Common myeloid progenitor, CD34-positive (primary cell): ENCODE measurements around the gene MGST3.

ENCODE experiments used
- CTCF ChIA-PET: fragments of 350-600 bp; sonication (Branson Sonifier 250); formaldehyde crosslinking; loops from one replicate; lab custom pipeline; 2021; ENCODE audit warnings: antibody characterized with exemption; lab: Charles Lee
- POLR2A ChIA-PET: fragments of 350-600 bp; sonication (Branson Sonifier 250); formaldehyde crosslinking; loops from one replicate; lab custom pipeline; 2021; ENCODE audit warnings: antibody characterized with exemption; lab: Charles Lee
- DNase-seq, 3 donors: peaks; one replicate each; pipeline versions ENCODE4 v3.0.0 to v3.0.0-alpha.2; 2013
- H3K27ac ChIP-seq, 2 experiments: 1 replicate in 1 of 2; 2 replicates in 1 of 2; pipeline ENCODE4 v1.7.0; 2013; ENCODE audit warnings: inconsistent platforms in 2 of 2, low read length in 2 of 2, mild to moderate bottlenecking in 2 of 2, low read depth in 1 of 2, moderate library complexity in 1 of 2; ENCODE audit not compliant: severe bottlenecking in 2 of 2, insufficient read depth in 1 of 2, poor library complexity in 1 of 2
- H3K27me3 ChIP-seq, 5 experiments: replicated peaks in 2 of 5; 1 replicate in 3 of 5; 2 replicates in 2 of 5; pipeline versions ENCODE4 v1.6.1 to v1.7.0; 2013; ENCODE audit warnings: low read length in 4 of 5, mild to moderate bottlenecking in 2 of 5, moderate library complexity in 2 of 5, inconsistent platforms in 1 of 5; ENCODE audit not compliant: insufficient read depth in 5 of 5, control insufficient read depth in 4 of 5
- H3K36me3 ChIP-seq, 4 experiments: 1 replicate in 2 of 4; 2 replicates in 2 of 4; pipeline versions ENCODE4 v1.6.1 to v1.7.0; 2013; ENCODE audit warnings: low read length in 3 of 4, control low read depth in 1 of 4, mild to moderate bottlenecking in 1 of 4; ENCODE audit not compliant: control insufficient read depth in 4 of 4, insufficient read depth in 4 of 4
- H3K4me1 ChIP-seq, 4 experiments: 1 replicate in 3 of 4; 2 replicates in 1 of 4; pipeline versions ENCODE4 v1.6.1 to v1.7.1; 2013; ENCODE audit warnings: low read length in 3 of 4, mild to moderate bottlenecking in 3 of 4, control low read depth in 1 of 4, inconsistent platforms in 1 of 4, moderate library complexity in 1 of 4; ENCODE audit not compliant: control insufficient read depth in 4 of 4, insufficient read depth in 4 of 4; ENCODE audit errors: control extremely low read depth in 1 of 4
- H3K4me3 ChIP-seq, 7 experiments: 1 replicate in 4 of 7; 2 replicates in 3 of 7; pipeline versions ENCODE4 v1.5.1 to v1.7.0; 2013; ENCODE audit warnings: mild to moderate bottlenecking in 7 of 7, low read length in 6 of 7, moderate library complexity in 6 of 7, inconsistent platforms in 2 of 7, low read depth in 2 of 7, control low read depth in 1 of 7; ENCODE audit not compliant: insufficient read depth in 4 of 7, control insufficient read depth in 1 of 7; ENCODE audit errors: extremely low read depth in 1 of 7
- H3K9me3 ChIP-seq, 5 experiments: 1 replicate in 4 of 5; 2 replicates in 1 of 5; pipeline versions ENCODE4 v1.6.1 to v1.7.1; 2013; ENCODE audit warnings: low read length in 4 of 5, mild to moderate bottlenecking in 2 of 5, inconsistent platforms in 1 of 5, low read depth in 1 of 5, moderate library complexity in 1 of 5; ENCODE audit not compliant: control insufficient read depth in 4 of 5, insufficient read depth in 2 of 5; ENCODE audit errors: control extremely low read depth in 1 of 5
- WGBS: methylation state at CpG from one replicate; pipeline ENCODE4 v1.1.5; 2013; ENCODE audit not compliant: insufficient coverage; 5-methylcytosine and 5-hydroxymethylcytosine counted together

MGST3 gene

GRCh38 chr1:165688046-165688445, 57.0 kb downstream of the MGST3 start:
- ChIA-PET POLR2A (no interaction called here), CTCF (interaction anchor here (0.7 kb wide), 1 partner anchor 56 kb away, joined by 3 read pairs; no protein-coding TSS in a partner anchor)
- H3K27ac ChIP-seq, result no peak overlapping the region
- H3K36me3 ChIP-seq, result peaks cover 4 to 31% (median 19%) of the 10 kb centered on the region in 4 experiments
- peaks cover 0 to 3% (median 0%) of the 10 kb centered on the region in 5 experiments for H3K9me3 ChIP-seq
- DNase-seq, result no peak
- 96% methylated on average over 4 of the region's 5 CpGs for WGBS
- H3K27me3 ChIP-seq, result no peaks in the 10 kb centered on the region
- no peak overlapping the region for H3K4me3 ChIP-seq
- peaks cover 0 to 6% (median 3%) of the 10 kb centered on the region in 4 experiments for H3K4me1 ChIP-seq

GRCh38 chr1:165695031-165695430, 64.0 kb downstream of the MGST3 start:
- ChIA-PET POLR2A (interaction anchor here (0.7 kb wide), 1 partner anchor 18 kb away, joined by 5 read pairs; no protein-coding TSS in a partner anchor), CTCF (interaction anchor here (0.9 kb wide), 1 partner anchor 30 kb away, joined by 3 read pairs; no protein-coding TSS in a partner anchor)
- DNase-seq, result no peak
- H3K27ac ChIP-seq, result no peak overlapping the region
- H3K36me3 ChIP-seq, result peaks cover 2 to 14% (median 4%) of the 10 kb centered on the region in 4 experiments
- H3K27me3 ChIP-seq, result no peaks in the 10 kb centered on the region
- no peaks in the 10 kb centered on the region for H3K9me3 ChIP-seq
- H3K4me3 ChIP-seq, result no peak overlapping the region
- peaks cover 10 to 30% (median 22%) of the 10 kb centered on the region in 4 experiments for H3K4me1 ChIP-seq
- 92% methylated on average over 2 of the region's 7 CpGs for WGBS

GRCh38 chr1:165696625-165697100, 65.6 kb downstream of the MGST3 start:
- ChIA-PET POLR2A (no interaction called here), CTCF (interaction anchor here (0.6 to 2.2 kb wide), 5 partner anchors 11 to 227 kb away, joined by 3 to 11 read pairs (median 5); no protein-coding TSS in a partner anchor)
- Histone ChIP-seq H3K36me3 (peaks cover 0 to 2% (median under 1%) of the 10 kb centered on the region in 4 experiments), H3K4me3 (peak overlapping the region in 6 of 7 experiments; percentile 5 to 98 (median 74)), H3K4me1 (peaks cover 10 to 30% (median 22%) of the 10 kb centered on the region in 4 experiments), H3K27me3 (no peaks in the 10 kb centered on the region), H3K9me3 (no peaks in the 10 kb centered on the region), H3K27ac (peak overlapping the region in 1 of 2 experiments; percentile 35)
- DNase-seq, result peak in 2 of 3 donors; percentile 14 to 41
- WGBS, result no CpG with 5 or more reads among the region's 2 CpGs

GRCh38 chr1:165697491-165697880, 66.5 kb downstream of the MGST3 start:
- ChIA-PET POLR2A (interaction anchor here (0.7 to 0.9 kb wide), 2 partner anchors 72 to 99 kb away, joined by 3 to 4 read pairs; partner anchors contain the start of gene TMCO1), CTCF (interaction anchor here (0.7 to 2.2 kb wide), 10 partner anchors 11 to 227 kb away, joined by 3 to 11 read pairs (median 4); partner anchors contain the start of gene TMCO1)
- H3K4me1 ChIP-seq, result peaks cover 10 to 30% (median 22%) of the 10 kb centered on the region in 4 experiments
- H3K27me3 ChIP-seq, result no peaks in the 10 kb centered on the region
- no peak for DNase-seq
- peak overlapping the region in 1 of 2 experiments; percentile 87 for H3K27ac ChIP-seq
- peak overlapping the region in 6 of 7 experiments; percentile 87 to 98 (median 92) for H3K4me3 ChIP-seq
- WGBS, result no CpG with 5 or more reads among the region's 8 CpGs
- no peaks in the 10 kb centered on the region for H3K9me3 ChIP-seq
- H3K36me3 ChIP-seq, result peaks cover 0 to 2% (median under 1%) of the 10 kb centered on the region in 4 experiments

- Histone ChIP-seq H3K27me3 (no peaks in the 10 kb centered on the region), H3K36me3 (peaks cover 0 to 2% (median under 1%) of the 10 kb centered on the region in 4 experiments), H3K4me3 (peak within 1 kb of the TSS; percentile 87 to 99 (median 93)), H3K9me3 (no peaks in the 10 kb centered on the region), H3K27ac (peak within 1 kb of the TSS; percentile 66 to 87), H3K4me1 (peaks cover 10 to 30% (median 22%) of the 10 kb centered on the region in 4 experiments)
- WGBS, result under 1% methylated on average over 61 of the region's 65 CpGs
- POLR2A ChIA-PET, result interaction anchor here (0.6 to 0.9 kb wide), 4 partner anchors 71 to 153 kb away, joined by 3 to 4 read pairs (median 3); partner anchors contain the start of gene TMCO1
- CTCF ChIA-PET, result interaction anchor here (0.7 to 2.2 kb wide), 10 partner anchors 12 to 226 kb away, joined by 3 to 11 read pairs (median 4); partner anchors contain the start of gene TMCO1
- peak; percentile 89 to 90 (median 90) for DNase-seq
Observed at GRCh38 chr1:165697881-165698760, 67.1 kb downstream of the MGST3 start, which contains the start of gene ALDH9A1. TSS of gene ALDH9A1 (minus strand) at chr1:165698562. CDS start at chr1:165698558, 4 bp downstream.

GRCh38 chr1:165698761-165699052, 67.7 kb downstream of the MGST3 start:
- H3K4me3 ChIP-seq, result peak overlapping the region in 6 of 7 experiments; percentile 87 to 98 (median 92)
- DNase-seq, result no peak

More at GRCh38 chr1:165698761-165699052, 67.7 kb downstream of the MGST3 start:
- POLR2A ChIA-PET, result interaction anchor here (0.6 kb wide), 1 partner anchor 152 kb away, joined by 3 read pairs; no protein-coding TSS in a partner anchor
- 0% methylated on average over 2 of the region's 7 CpGs for WGBS
- peaks cover 10 to 30% (median 22%) of the 10 kb centered on the region in 4 experiments for H3K4me1 ChIP-seq
- CTCF ChIA-PET, result interaction anchor here (2.2 kb wide), 2 partner anchors 13 to 99 kb away, joined by 7 to 11 read pairs; no protein-coding TSS in a partner anchor
- H3K27ac ChIP-seq, result peak overlapping the region; percentile 9 to 87
- peaks cover 0 to 2% (median under 1%) of the 10 kb centered on the region in 4 experiments for H3K36me3 ChIP-seq
- no peaks in the 10 kb centered on the region for H3K27me3 ChIP-seq
- H3K9me3 ChIP-seq, result no peaks in the 10 kb centered on the region
